SH-SY5Y (cell line): ENCODE measurements around the gene CRTC3.

Experiments used
- GATA2 ChIP-seq: IDR thresholded peaks from 2 replicates; pipeline ENCODE4 v1.6.1; 2011; ENCODE audit warnings: mild to moderate bottlenecking, low read depth, low read length
- GATA3 ChIP-seq: IDR thresholded peaks from 2 replicates; pipeline ENCODE4 v1.6.1; 2011; ENCODE audit warnings: low read depth, mild to moderate bottlenecking, low read length, moderate library complexity

- no peak for TF ChIP-seq GATA2
- no peak for TF ChIP-seq GATA3
Observed at GRCh38 chr15:90618330-90619125, 88.8 kb downstream of the CRTC3 start.
